GM23338 (cell line): ENCODE results near the gene PRDM2. TPM values are rescaled to one million over a fixed set of nuclear protein-coding genes. Genes with fewer than 3 reads are reported as not detected.
A peak's percentile ranks its signal among the peaks of the same experiment; 100 is the strongest.

Experiments used
- ATAC-seq: fragments of 200-7000 bp; cut with Tn5 transposase; 3 replicates; pipeline ENCODE4 v1.9.1; 2020
- DNase-seq: peaks from one replicate; pipeline ENCODE4 v3.0.0-alpha.2; 2015; ENCODE audit warnings: low spot score
- H2AFZ ChIP-seq: fragments of 200-600 bp; sonication (generic); 2 replicates; pipeline ENCODE4 v1.8.0; 2016; ENCODE audit warnings: antibody characterized with exemption, mild to moderate bottlenecking, moderate library complexity
- H3F3A ChIP-seq: fragments of 200-600 bp; sonication (generic); replicated peaks from 2 replicates; pipeline ENCODE4 v1.8.0; 2017; ENCODE audit warnings: antibody characterized with exemption, mixed run types, low read depth
- H3K27ac ChIP-seq: fragments of 200-600 bp; sonication (generic); 2 replicates; pipeline ENCODE4 v1.6.1; 2016; ENCODE audit warnings: low read depth
- H3K27me3 ChIP-seq: fragments of 200-600 bp; sonication (generic); 2 replicates; pipeline ENCODE4 v1.8.0; 2016; ENCODE audit warnings: mild to moderate bottlenecking, mixed run types, moderate library complexity; ENCODE audit not compliant: insufficient read depth
- H3K36me3 ChIP-seq: fragments of 200-600 bp; sonication (generic); 2 replicates; pipeline ENCODE4 v1.8.0; 2016; ENCODE audit warnings: mild to moderate bottlenecking; ENCODE audit not compliant: insufficient read depth
- H3K4me1 ChIP-seq: fragments of 200-600 bp; sonication (generic); 2 replicates; pipeline ENCODE4 v1.8.0; 2016; ENCODE audit warnings: mild to moderate bottlenecking, moderate library complexity; ENCODE audit not compliant: insufficient read depth
- H3K4me2 ChIP-seq: fragments of 200-600 bp; sonication (generic); 2 replicates; pipeline ENCODE4 v1.7.1; 2017; ENCODE audit warnings: mixed run types
- H3K4me3 ChIP-seq: fragments of 200-600 bp; sonication (generic); 2 replicates; pipeline ENCODE4 v1.6.1; 2016; ENCODE audit warnings: mixed run types
- H3K79me2 ChIP-seq: fragments of 200-600 bp; sonication (generic); replicated peaks from 2 replicates; pipeline ENCODE4 v1.8.0; 2017; ENCODE audit warnings: mild to moderate bottlenecking; ENCODE audit not compliant: insufficient read depth
- H3K9me2 ChIP-seq: fragments of 200-600 bp; sonication (generic); 2 replicates; pipeline ENCODE4 v1.8.0; 2017; ENCODE audit not compliant: insufficient read depth
- H4K20me1 ChIP-seq: fragments of 200-600 bp; sonication (generic); replicated peaks from 2 replicates; pipeline ENCODE4 v1.8.0; 2017; ENCODE audit warnings: mild to moderate bottlenecking; ENCODE audit not compliant: insufficient read depth
- H3K27ac Mint-ChIP-seq: 2 replicates; pipeline ENCODE4 v1.8.0; 2020; ENCODE audit warnings: inconsistent platforms, mild to moderate bottlenecking, moderate library complexity, mixed read lengths
- H3K27me3 Mint-ChIP-seq: 3 replicates; pipeline ENCODE4 v1.8.0; 2022; ENCODE audit warnings: low read depth, mild to moderate bottlenecking, moderate library complexity, mixed read lengths, inconsistent platforms; ENCODE audit not compliant: insufficient read depth, poor library complexity
- H3K36me3 Mint-ChIP-seq: 3 replicates; pipeline ENCODE4 v1.8.0; 2021; ENCODE audit warnings: low read depth, mild to moderate bottlenecking, inconsistent platforms, moderate library complexity, mixed read lengths
- H3K4me1 Mint-ChIP-seq: 3 replicates; pipeline ENCODE4 v1.8.0; 2020; ENCODE audit warnings: mild to moderate bottlenecking, inconsistent platforms, mixed read lengths
- H3K4me3 Mint-ChIP-seq: 3 replicates; pipeline ENCODE4 v1.8.0; 2021; ENCODE audit warnings: moderate library complexity, mild to moderate bottlenecking, inconsistent platforms, mixed read lengths
- H3K9me3 Mint-ChIP-seq: 3 replicates; pipeline ENCODE4 v1.8.0; 2020; ENCODE audit warnings: moderate library complexity, mild to moderate bottlenecking, inconsistent platforms, mixed read lengths
- CREB1 ChIP-seq: fragments of 250-450 bp; sonication (Bioruptor Pico); IDR thresholded peaks from 2 replicates; pipeline ENCODE4 v1.5.0; 2020; ENCODE audit warnings: low read depth, mild to moderate bottlenecking, moderate library complexity
- CTCF ChIP-seq, 2 experiments: fragments of 200-600 bp in 1 of 2; sonication (generic) in 1 of 2; conservative IDR thresholded peaks; 2 replicates each; pipeline versions ENCODE4 v1.5.1 to v1.6.1; 2016 to 2017; ENCODE audit warnings: antibody characterized with exemption in 2 of 2, low read depth in 2 of 2, mild to moderate bottlenecking in 2 of 2, moderate library complexity in 1 of 2
- ETS1 ChIP-seq: IDR thresholded peaks from 2 replicates; pipeline ENCODE4 v1.6.1; 2016; ENCODE audit warnings: antibody characterized with exemption
- EZH2 ChIP-seq: fragments of 200-600 bp; sonication (generic); IDR thresholded peaks from one replicate; pipeline ENCODE4 v1.8.0; 2017; ENCODE audit warnings: antibody characterized with exemption, mild to moderate bottlenecking, low read depth; ENCODE audit not compliant: unreplicated experiment
- EZH2phosphoT487 ChIP-seq: fragments of 200-600 bp; sonication (generic); IDR thresholded peaks from one replicate; pipeline ENCODE4 v1.8.1; 2018; ENCODE audit warnings: antibody characterized with exemption; ENCODE audit not compliant: unreplicated experiment
- JUNB ChIP-seq: IDR thresholded peaks from one replicate; pipeline ENCODE4 v1.6.1; 2016; ENCODE audit warnings: antibody characterized with exemption; ENCODE audit not compliant: unreplicated experiment
- NANOG ChIP-seq: IDR thresholded peaks from 2 replicates; pipeline ENCODE4 v1.6.1; 2016; ENCODE audit warnings: antibody characterized with exemption, borderline replicate concordance
- POLR2AphosphoS5 ChIP-seq: IDR thresholded peaks from 2 replicates; pipeline ENCODE4 v1.6.1; 2016; ENCODE audit warnings: antibody characterized with exemption, low read depth
- REST ChIP-seq: IDR thresholded peaks from one replicate; pipeline ENCODE4 v1.6.1; 2018; ENCODE audit warnings: antibody characterized with exemption; ENCODE audit not compliant: unreplicated experiment
- STAT1 ChIP-seq: IDR thresholded peaks from one replicate; pipeline ENCODE4 v1.6.1; 2016; ENCODE audit warnings: antibody characterized with exemption; ENCODE audit not compliant: unreplicated experiment
- ZNF114 ChIP-seq: fragments of 250-450 bp; sonication (Bioruptor Pico); IDR thresholded peaks from 2 replicates; pipeline ENCODE4 v1.5.0; 2020; ENCODE audit warnings: mild to moderate bottlenecking, moderate library complexity
- ZNF331 ChIP-seq: fragments of 250-450 bp; sonication (Bioruptor Pico); IDR thresholded peaks from 2 replicates; pipeline ENCODE4 v1.5.0; 2020; ENCODE audit warnings: low read depth, mild to moderate bottlenecking, moderate library complexity
- ZNF462 ChIP-seq: fragments of 250-450 bp; sonication (Bioruptor Pico); IDR thresholded peaks from 2 replicates; pipeline ENCODE4 v1.5.0; 2020; ENCODE audit warnings: mild to moderate bottlenecking, moderate library complexity
- polyA plus RNA-seq: library from polyadenylated mRNA; unstranded; fragments of >200 nt; fragmentation: Nextera tagmentation; extraction: Ambion mirVana; gene quantifications from 2 replicates; pipeline ENCODE4 v1.2.1, GENCODE V29; 2016
- total RNA-seq: library from RNA; depleted of rRNA; stranded (reverse); fragments of >200 nt; shearing (Covaris generic); gene quantifications from 2 replicates; pipeline ENCODE4 v1.2.3, GENCODE V29; 2014

PRDM2 gene
- total and polyA plus RNA-seq, 2 experiments from 2014 or later: 11.6 to 28.3 TPM

GRCh38 chr1:13869172-13869797 lies 169.3 kb downstream of the PRDM2 start:
- no peaks in the 10 kb centered on the region for H3K27me3 ChIP-seq
- H3K4me3 ChIP-seq: no peak overlapping the region
- Mint-ChIP-seq H3K9me3 (no peaks in the 10 kb centered on the region; the same call in 1 of the 3 replicates), H3K27me3 (peaks cover 3% of the 10 kb centered on the region), H3K4me1 (peaks cover 6% of the 10 kb centered on the region; the same call in 2 of the 3 replicates), H3K36me3 (no peaks in the 10 kb centered on the region), H3K27ac (no peak overlapping the region), H3K4me3 (no peak overlapping the region)
- ATAC-seq (no peak), DNase-seq (peak; percentile 22)
- no peaks in the 10 kb centered on the region; the same call in 1 of the 2 replicates for H4K20me1 ChIP-seq
- no peak overlapping the region for H3K27ac ChIP-seq
- H3F3A ChIP-seq: no peaks in the 10 kb centered on the region
- H2AFZ ChIP-seq: no peak overlapping the region
- H3K4me2 ChIP-seq: no peak overlapping the region
- no peaks in the 10 kb centered on the region for H3K36me3 ChIP-seq
- TF ChIP-seq CREB1 (no peak), REST (no peak), ETS1 (no peak), ZNF462 (CRISPR knock-in tag) (no peak), STAT1 (no peak), CTCF (conservative IDR thresholded peaks at IDR 0.05; ENCODE audit: low read depth in 2 of 2) (no peak), ZNF331 (CRISPR knock-in tag) (no peak), ZNF114 (CRISPR knock-in tag) (no peak), EZH2 (no peak), EZH2phosphoT487 (no peak), POLR2AphosphoS5 (no peak), NANOG (no peak), JUNB (no peak)
- H3K79me2 ChIP-seq: no peaks in the 10 kb centered on the region
- H3K9me2 ChIP-seq: no peaks in the 10 kb centered on the region
- no peaks in the 10 kb centered on the region for H3K4me1 ChIP-seq
